ENCODE data around the gene CEACAM19. TPM values are rescaled to one million over a fixed set of nuclear protein-coding genes. Genes with fewer than 3 reads are reported as not detected.

The CEACAM19 gene
- total RNA-seq, result 3.3 and 4.6 TPM in 2 replicates

GRCh38 chr19:44671400-44671799, at the start of gene CEACAM19:
Gene CEACAM19, plus strand, starts transcription at chr19:44671482. Its CDS starts 450 bp downstream, at chr19:44671932.

GRCh38 chr19:44643605-44644401, 27.5 kb upstream of the CEACAM19 start, which contains the start of gene PVR:
Gene PVR, plus strand, starts transcription at chr19:44643910. Its CDS starts 187 bp downstream, at chr19:44644097.

GRCh38 chr19:44698492-44699201, 27.4 kb downstream of the CEACAM19 start, which contains the start of gene CEACAM16:
Gene CEACAM16, plus strand, starts transcription at chr19:44699151. Its CDS starts 2,306 bp downstream, at chr19:44701457.

Small RNA genes within 50 kb of the gene (small RNA-seq; reads per million reads assigned to genes)
- gene RF00285, result not detected

Other genes starting within 250 kb of the CEACAM19 start
- gene ZNF229, start 223.0 kb upstream of the CEACAM19 start, total RNA-seq, result 6.2 and 15.7 TPM in 2 replicates
- gene ZNF180, start 171.0 kb upstream of the CEACAM19 start, total RNA-seq, result 10.5 and 11.4 TPM in 2 replicates
- gene CEACAM20, start 141.8 kb upstream of the CEACAM19 start, total RNA-seq, result 0.10 and 0.33 TPM in 2 replicates
- 0.29 and 0.65 TPM in 2 replicates for gene IGSF23, start 57.9 kb upstream of the CEACAM19 start, total RNA-seq
- 174 and 243 TPM in 2 replicates for gene PVR, start 27.6 kb upstream of the CEACAM19 start, total RNA-seq
- under 0.01 TPM in 1 of 2 replicates, not detected in the other for gene CEACAM16, start 27.7 kb downstream of the CEACAM19 start, total RNA-seq
- 4.8 and 5.6 TPM in 2 replicates for gene BCL3, start 77.2 kb downstream of the CEACAM19 start, total RNA-seq
- not detected in 2 replicates for gene CBLC, start 106.4 kb downstream of the CEACAM19 start, total RNA-seq
- 29.4 and 41.2 TPM in 2 replicates for gene BCAM, start 137.6 kb downstream of the CEACAM19 start, total RNA-seq
- 141 and 176 TPM in 2 replicates for gene NECTIN2, start 174.8 kb downstream of the CEACAM19 start, total RNA-seq
- gene TOMM40, start 219.8 kb downstream of the CEACAM19 start, total RNA-seq, result 88.1 and 88.8 TPM in 2 replicates
- 0.67 and 0.98 TPM in 2 replicates for gene APOE, start 234.3 kb downstream of the CEACAM19 start, total RNA-seq
- gene APOC1, start 243.1 kb downstream of the CEACAM19 start, total RNA-seq, result 0.33 and 0.86 TPM in 2 replicates